Caco-2 (cell line): ENCODE results near the gene BSPRY. TPM values are rescaled to one million over a fixed set of nuclear protein-coding genes. Genes with fewer than 3 reads are reported as not detected.

Experiments
- BruUV-seq: library from RNA; stranded (reverse); fragments of 400-500 nt; replicated peaks from 2 replicates; lab custom pipeline; 2021; lab: Mats Ljungman, UMichigan
- CTCF ChIA-PET: fragments of 300-600 bp; sonication (Branson Sonifier 250); formaldehyde crosslinking; loops from one replicate; lab custom pipeline; 2022; ENCODE audit warnings: antibody characterized with exemption; lab: Charles Lee
- POLR2A ChIA-PET: fragments of 300-600 bp; sonication (Branson Sonifier 250); formaldehyde crosslinking; loops from one replicate; lab custom pipeline; 2022; ENCODE audit warnings: antibody characterized with exemption; lab: Charles Lee
- DNase-seq, 2 experiments: peaks; one replicate each; pipeline versions ENCODE4 v3.0.0 to v3.0.0-alpha.2; 2020 to 2022
- H3K27me3 ChIP-seq: replicated peaks from 2 replicates; pipeline ENCODE4 v1.6.0; 2011; ENCODE audit warnings: low read length; ENCODE audit not compliant: control insufficient read depth, insufficient read depth
- H3K36me3 ChIP-seq: 2 replicates; pipeline ENCODE4 v1.5.1; 2011; ENCODE audit warnings: low read length; ENCODE audit not compliant: control insufficient read depth, insufficient read depth
- H3K4me1 ChIP-seq: fragments of 250-450 bp; sonication (Bioruptor Pico); 2 replicates; pipeline ENCODE4 v1.5.1; 2020; ENCODE audit warnings: mild to moderate bottlenecking
- H3K4me3 ChIP-seq: 2 replicates; pipeline ENCODE4 v1.5.1; 2011; ENCODE audit warnings: low read depth, mild to moderate bottlenecking, control low read depth, low read length
- H3K9me3 ChIP-seq: fragments of 250-450 bp; sonication (Bioruptor Pico); 2 replicates; pipeline ENCODE4 v1.5.1; 2020; ENCODE audit warnings: mild to moderate bottlenecking, moderate library complexity
- H3K27ac Mint-ChIP-seq: one replicate; pipeline ENCODE4 v1.8.0; 2022; ENCODE audit warnings: mixed read lengths; ENCODE audit not compliant: unreplicated experiment
- H3K27me3 Mint-ChIP-seq: one replicate; pipeline ENCODE4 v1.8.0; 2022; ENCODE audit warnings: mixed read lengths; ENCODE audit not compliant: insufficient read depth, unreplicated experiment
- H3K36me3 Mint-ChIP-seq: one replicate; pipeline ENCODE4 v1.8.0; 2022; ENCODE audit warnings: mild to moderate bottlenecking, mixed read lengths; ENCODE audit not compliant: insufficient read depth, unreplicated experiment
- H3K4me1 Mint-ChIP-seq: one replicate; pipeline ENCODE4 v1.8.0; 2022; ENCODE audit warnings: low read depth, mixed read lengths; ENCODE audit not compliant: unreplicated experiment
- H3K4me3 Mint-ChIP-seq: one replicate; pipeline ENCODE4 v1.8.0; 2022; ENCODE audit warnings: mild to moderate bottlenecking, moderate library complexity, mixed read lengths; ENCODE audit not compliant: unreplicated experiment
- H3K9me3 Mint-ChIP-seq: one replicate; pipeline ENCODE4 v1.8.0; 2022; ENCODE audit warnings: mixed read lengths; ENCODE audit not compliant: unreplicated experiment
- CTCF ChIP-seq, 2 experiments: fragments of 200-600 bp in 1 of 2; IDR thresholded peaks; 1 replicate in 1 of 2; 2 replicates in 1 of 2; pipeline versions ENCODE4 v1.5.1 to v1.8.0; 2011 to 2022; ENCODE audit warnings: antibody characterized with exemption in 1 of 2, control low read depth in 1 of 2, inconsistent platforms in 1 of 2, low read depth in 1 of 2, low read length in 1 of 2, mild to moderate bottlenecking in 1 of 2, moderate library complexity in 1 of 2; ENCODE audit not compliant: insufficient read depth in 1 of 2, severe bottlenecking in 1 of 2, unreplicated experiment in 1 of 2
- intact Hi-C: fragments of 100-400 bp; cut with micrococcal nuclease; formaldehyde crosslinking; loops from one replicate; pipeline ENCODE4 v1.10.0; 2022; ENCODE audit not compliant: unreplicated experiment
- total RNA-seq: library from RNA; stranded (reverse); gene quantifications from 2 replicates; pipeline ENCODE4 v1.2.3, GENCODE V29; 2022

Gene BSPRY
- total RNA-seq, 1 experiment from 2014 or later, result 14.7 TPM

GRCh38 chr9:113302792-113303418 is 46.4 kb upstream of the BSPRY start, which contains the start of gene RNF183:
Gene RNF183 (minus strand): TSS chr9:113303376. CDS start chr9:113298184, 5,192 bp downstream.
- no TSS peak for BruUV-seq
- Histone ChIP-seq H3K4me3 (peak within 1 kb of the TSS; percentile 29), H3K4me1 (peaks cover 14% of the 10 kb centered on the region), H3K9me3 (no peaks in the 10 kb centered on the region), H3K36me3 (no peaks in the 10 kb centered on the region), H3K27me3 (no peaks in the 10 kb centered on the region)
- CTCF ChIA-PET, result interaction anchor here (0.5 to 1.0 kb wide), 2 partner anchors 28 to 30 kb away, joined by 3 to 4 read pairs; no protein-coding TSS in a partner anchor
- Mint-ChIP-seq H3K27ac (peak within 1 kb of the TSS; percentile 93), H3K36me3 (no peaks in the 10 kb centered on the region), H3K4me3 (peak within 1 kb of the TSS; percentile 76), H3K9me3 (no peaks in the 10 kb centered on the region), H3K4me1 (peaks cover 18% of the 10 kb centered on the region), H3K27me3 (no peaks in the 10 kb centered on the region)
- peak; percentile 69 to 73 for DNase-seq
- no peak for TF ChIP-seq CTCF (IDR thresholded peaks at IDR 0.05; ENCODE audit: insufficient read depth in 1 of 2, low read depth in 1 of 2, low read length in 1 of 2, severe bottlenecking in 1 of 2, unreplicated experiment in 1 of 2)
- intact Hi-C loops, result loop anchor here (2.0 kb wide), 1 partner anchor 28 kb away; the partner anchor contains the start of genes CDC26 and PRPF4
- POLR2A ChIA-PET, result interaction anchor here (1.2 kb wide), 1 partner anchor 107 kb away, joined by 4 read pairs; the partner anchor contains the start of genes C9orf43 and POLE3

DNA sequence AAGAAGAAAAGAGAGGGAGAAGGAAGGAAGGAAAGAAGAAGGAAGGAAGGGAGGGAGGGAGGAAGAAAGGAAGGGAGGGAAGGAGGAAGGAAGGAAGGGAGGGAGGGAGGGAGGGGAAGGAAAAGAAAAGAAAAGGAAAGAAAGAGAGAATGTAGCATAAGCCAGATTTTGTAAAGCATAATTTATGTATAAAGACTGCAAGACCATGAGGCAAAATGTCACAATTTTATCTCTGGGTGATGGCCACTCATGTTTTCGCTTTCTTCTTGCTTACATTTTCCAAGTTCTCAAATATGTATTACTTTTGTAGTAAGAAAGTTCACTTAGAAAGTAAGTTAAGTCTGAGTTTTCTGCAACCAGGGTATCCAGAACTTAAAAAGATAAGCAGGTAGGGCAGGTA is 42.8 kb upstream of the BSPRY start:
- H3K4me3 ChIP-seq, result no peak overlapping the region
- no peaks in the 10 kb centered on the region for H3K9me3 ChIP-seq
- Mint-ChIP-seq H3K9me3 (no peaks in the 10 kb centered on the region), H3K4me1 (peaks cover 18% of the 10 kb centered on the region), H3K4me3 (no peak overlapping the region), H3K36me3 (no peaks in the 10 kb centered on the region), H3K27me3 (no peaks in the 10 kb centered on the region), H3K27ac (no peak overlapping the region)
- peaks cover 14% of the 10 kb centered on the region for H3K4me1 ChIP-seq
- intact Hi-C loops, result no loop called here
- no peak for TF ChIP-seq CTCF (IDR thresholded peaks at IDR 0.05; ENCODE audit: insufficient read depth in 1 of 2, low read depth in 1 of 2, low read length in 1 of 2, severe bottlenecking in 1 of 2, unreplicated experiment in 1 of 2)
- POLR2A ChIA-PET, result no interaction called here
- BruUV-seq, result no TSS peak
- H3K27me3 ChIP-seq, result no peaks in the 10 kb centered on the region
- CTCF ChIA-PET, result no interaction called here
- H3K36me3 ChIP-seq, result no peaks in the 10 kb centered on the region
- no peak for DNase-seq

- ChIA-PET CTCF (no interaction called here), POLR2A (no interaction called here)
- Mint-ChIP-seq H3K36me3 (no peaks in the 10 kb centered on the region), H3K27ac (no peak overlapping the region), H3K4me3 (no peak overlapping the region), H3K27me3 (no peaks in the 10 kb centered on the region), H3K9me3 (no peaks in the 10 kb centered on the region), H3K4me1 (peaks cover 12% of the 10 kb centered on the region)
- H3K4me1 ChIP-seq, result peaks cover 10% of the 10 kb centered on the region
- H3K9me3 ChIP-seq, result no peaks in the 10 kb centered on the region
- no peak for DNase-seq
- no TSS peak for BruUV-seq
- H3K4me3 ChIP-seq, result no peak overlapping the region
- no peaks in the 10 kb centered on the region for H3K27me3 ChIP-seq
- H3K36me3 ChIP-seq, result no peaks in the 10 kb centered on the region
- TF ChIP-seq CTCF (IDR thresholded peaks at IDR 0.05; ENCODE audit: insufficient read depth in 1 of 2, low read depth in 1 of 2, low read length in 1 of 2, severe bottlenecking in 1 of 2, unreplicated experiment in 1 of 2), result no peak
- intact Hi-C loops, result no loop called here
These were observed 41.9 kb upstream of the BSPRY start for GRCh38 chr9:113307396-113307975.
